22Rv1 (cell line): Measurements from ENCODE around the gene CFAP410.

Experiments used
- H3K27ac ChIP-seq: fragments of 450-650 bp; 2 replicates; pipeline ENCODE4 v1.5.1; 2017
- ZFX ChIP-seq: fragments of 450-650 bp; IDR thresholded peaks from 2 replicates; pipeline ENCODE4 v1.6.1; 2017; ENCODE audit warnings: antibody characterized with exemption, borderline replicate concordance
- TF ChIP-seq, protein P1 (sequence below): fragments of 450-650 bp; IDR thresholded peaks from 2 replicates; pipeline ENCODE4 v1.5.1; 2017; ENCODE audit warnings: mild to moderate bottlenecking

CFAP410 gene

DNA sequence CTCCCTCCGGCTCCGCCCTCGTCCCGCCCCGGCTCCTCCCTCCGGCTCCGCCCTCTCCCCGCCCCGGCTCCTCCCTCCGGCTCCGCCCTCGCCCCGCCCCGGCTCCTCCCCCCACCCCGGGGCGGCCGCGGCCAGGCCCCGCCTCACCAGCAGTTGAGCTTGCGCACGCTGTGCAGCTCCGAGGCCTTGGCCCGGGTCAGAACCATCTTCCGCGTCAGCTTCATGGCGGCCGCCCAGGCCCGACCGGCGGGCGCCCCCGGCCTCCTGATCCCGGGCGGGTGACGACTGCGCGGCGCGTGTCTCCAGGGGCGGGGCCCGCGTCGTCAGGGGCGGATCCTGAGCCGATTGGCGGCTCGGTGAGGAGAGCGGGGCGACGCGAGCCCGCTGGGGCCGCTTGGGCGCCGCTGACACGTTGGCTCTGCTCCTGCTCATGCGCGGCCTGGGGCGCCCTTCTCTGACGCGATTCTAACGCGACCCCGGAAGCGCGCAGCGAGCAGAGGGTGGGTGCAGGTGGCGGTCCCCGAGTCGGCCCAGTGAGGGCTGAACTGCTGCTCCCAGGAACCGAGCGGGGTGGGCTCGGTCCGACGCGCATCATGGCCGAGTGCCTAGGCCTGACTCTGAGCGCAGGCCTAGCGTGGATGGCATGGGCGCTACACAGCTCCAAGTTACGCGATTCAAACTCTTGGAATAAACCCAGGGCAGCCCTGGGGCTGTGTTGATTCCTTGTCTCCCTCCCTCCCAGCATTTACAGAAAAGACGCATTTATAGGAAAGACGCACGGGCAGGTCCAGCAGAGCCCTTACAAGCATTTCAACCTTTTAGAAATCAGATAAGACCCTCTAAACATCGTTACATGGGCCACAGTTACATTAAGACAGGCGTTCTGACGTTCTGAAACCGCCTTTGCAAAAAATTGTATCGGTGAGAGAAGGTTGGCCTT, at the start of gene CFAP410:
Gene CFAP410, minus strand, starts transcription at position 420 of the 940 bp plus-strand sequence. Its CDS starts 196 bp downstream, at position 224.
- peak within 1 kb of the TSS; percentile 96 for H3K27ac ChIP-seq
- TF ChIP-seq ZFX: no peak
- TF ChIP-seq, protein P1, sequence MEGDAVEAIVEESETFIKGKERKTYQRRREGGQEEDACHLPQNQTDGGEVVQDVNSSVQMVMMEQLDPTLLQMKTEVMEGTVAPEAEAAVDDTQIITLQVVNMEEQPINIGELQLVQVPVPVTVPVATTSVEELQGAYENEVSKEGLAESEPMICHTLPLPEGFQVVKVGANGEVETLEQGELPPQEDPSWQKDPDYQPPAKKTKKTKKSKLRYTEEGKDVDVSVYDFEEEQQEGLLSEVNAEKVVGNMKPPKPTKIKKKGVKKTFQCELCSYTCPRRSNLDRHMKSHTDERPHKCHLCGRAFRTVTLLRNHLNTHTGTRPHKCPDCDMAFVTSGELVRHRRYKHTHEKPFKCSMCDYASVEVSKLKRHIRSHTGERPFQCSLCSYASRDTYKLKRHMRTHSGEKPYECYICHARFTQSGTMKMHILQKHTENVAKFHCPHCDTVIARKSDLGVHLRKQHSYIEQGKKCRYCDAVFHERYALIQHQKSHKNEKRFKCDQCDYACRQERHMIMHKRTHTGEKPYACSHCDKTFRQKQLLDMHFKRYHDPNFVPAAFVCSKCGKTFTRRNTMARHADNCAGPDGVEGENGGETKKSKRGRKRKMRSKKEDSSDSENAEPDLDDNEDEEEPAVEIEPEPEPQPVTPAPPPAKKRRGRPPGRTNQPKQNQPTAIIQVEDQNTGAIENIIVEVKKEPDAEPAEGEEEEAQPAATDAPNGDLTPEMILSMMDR: no peak

DNA sequence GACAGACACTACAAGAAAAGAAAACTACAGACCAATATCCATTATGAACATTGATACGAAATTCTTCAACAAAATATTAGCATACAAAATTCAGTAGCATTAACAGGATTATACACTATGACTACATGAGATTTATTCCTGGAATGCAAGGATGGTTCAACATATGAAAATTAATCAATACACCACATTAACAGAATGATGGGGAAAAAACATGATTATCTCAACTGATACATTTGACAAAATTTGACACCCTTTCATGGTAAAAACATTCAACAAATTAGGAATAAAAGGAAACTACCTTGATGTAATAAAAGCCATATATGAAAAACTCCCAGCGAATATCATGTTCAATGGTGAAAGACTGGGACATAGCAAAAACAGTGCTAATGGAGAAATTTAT, 45.8 kb upstream of the CFAP410 start:
- no peak for TF ChIP-seq ZFX
- TF ChIP-seq, protein P1: no peak
- H3K27ac ChIP-seq: no peak overlapping the region

DNA sequence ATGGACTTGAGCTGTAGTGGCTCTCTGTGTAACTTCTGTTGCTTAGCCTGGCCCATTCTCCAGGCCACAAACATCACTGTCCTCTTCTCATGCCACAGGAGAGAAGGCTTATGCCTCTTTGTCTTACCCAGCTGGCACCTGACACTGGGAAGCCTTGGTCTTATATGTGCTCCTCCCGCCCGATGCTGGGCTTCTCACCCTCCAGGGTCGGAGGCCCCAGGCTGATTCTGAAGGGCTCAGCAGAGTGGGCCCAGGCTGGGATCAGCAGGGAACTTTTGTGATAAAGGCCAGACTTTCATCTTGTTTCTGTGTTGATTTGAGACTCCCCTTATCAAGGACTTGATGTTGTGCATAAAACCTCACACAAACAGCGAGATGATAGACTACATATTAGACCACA, 44.0 kb upstream of the CFAP410 start:
- TF ChIP-seq, protein P1: no peak
- TF ChIP-seq ZFX: no peak
- H3K27ac ChIP-seq: no peak overlapping the region

DNA sequence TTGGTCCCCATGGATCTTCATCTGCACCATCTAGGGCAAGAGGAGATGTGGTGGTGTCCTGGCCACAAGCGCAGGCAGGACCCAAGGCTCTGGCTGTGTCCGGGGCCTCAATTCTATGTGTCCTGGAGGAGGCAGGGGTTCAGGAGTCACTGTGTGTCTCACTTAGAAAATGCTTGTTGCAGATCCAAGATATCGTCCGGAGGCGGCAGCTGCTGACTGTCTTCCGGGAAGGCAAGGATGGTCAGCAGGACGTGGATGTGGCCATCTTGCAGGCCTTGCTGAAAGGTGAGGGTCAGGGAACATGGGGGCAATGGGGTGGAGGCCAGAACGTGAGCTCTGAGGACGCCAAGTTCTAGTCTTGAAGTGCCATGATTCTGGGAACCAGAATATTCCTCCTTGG, 43.3 kb upstream of the CFAP410 start:
- no peak for TF ChIP-seq ZFX
- TF ChIP-seq, protein P1: no peak
- H3K27ac ChIP-seq: no peak overlapping the region

DNA sequence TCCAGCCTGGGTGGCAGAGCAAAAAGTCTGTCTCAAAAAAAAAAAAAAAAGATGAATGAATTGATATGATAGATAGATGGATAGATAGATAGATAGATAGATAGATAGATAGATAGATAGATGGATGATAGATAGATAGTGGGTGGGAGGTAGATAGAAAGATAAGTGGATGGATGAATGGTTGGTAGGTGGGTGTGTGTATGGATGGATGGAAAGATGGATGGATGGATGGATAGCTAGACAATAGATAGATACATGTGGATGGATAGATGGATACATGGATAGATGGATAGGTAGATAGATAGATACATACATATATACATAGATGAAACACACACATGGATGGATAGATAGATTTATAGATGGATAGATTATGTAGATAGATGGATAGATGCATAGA, 42.7 kb upstream of the CFAP410 start:
- TF ChIP-seq, protein P1: no peak
- no peak for TF ChIP-seq ZFX
- H3K27ac ChIP-seq: no peak overlapping the region

DNA sequence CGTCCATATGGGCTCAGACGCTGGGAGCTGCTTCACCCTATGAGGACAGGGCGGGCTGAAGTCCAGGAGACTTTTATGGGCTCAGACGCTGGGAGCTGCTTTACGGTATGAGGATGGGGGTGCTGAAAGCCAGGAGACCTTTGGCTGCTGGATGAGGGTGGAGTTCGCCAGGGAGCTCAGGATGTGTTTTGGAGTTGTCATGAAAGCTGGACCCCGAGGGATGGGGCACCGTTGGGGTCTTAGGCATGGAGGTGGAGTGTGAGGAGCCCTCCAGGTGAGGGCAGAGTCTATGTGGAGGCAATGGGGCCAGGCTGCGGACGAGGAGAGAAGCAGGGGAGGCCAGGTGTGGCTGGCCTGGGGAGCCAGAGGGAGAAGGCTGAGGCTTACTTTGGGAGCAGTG, 41.7 kb upstream of the CFAP410 start:
- TF ChIP-seq ZFX: no peak
- TF ChIP-seq, protein P1: no peak
- no peak overlapping the region for H3K27ac ChIP-seq
